ENCODE data around the gene OR4D6. TPM values are rescaled to one million over a fixed set of nuclear protein-coding genes. Genes with fewer than 3 reads are reported as not detected.

Gene OR4D6
- total RNA-seq, 4 donors from 2014 or later, result not detected

DNA sequence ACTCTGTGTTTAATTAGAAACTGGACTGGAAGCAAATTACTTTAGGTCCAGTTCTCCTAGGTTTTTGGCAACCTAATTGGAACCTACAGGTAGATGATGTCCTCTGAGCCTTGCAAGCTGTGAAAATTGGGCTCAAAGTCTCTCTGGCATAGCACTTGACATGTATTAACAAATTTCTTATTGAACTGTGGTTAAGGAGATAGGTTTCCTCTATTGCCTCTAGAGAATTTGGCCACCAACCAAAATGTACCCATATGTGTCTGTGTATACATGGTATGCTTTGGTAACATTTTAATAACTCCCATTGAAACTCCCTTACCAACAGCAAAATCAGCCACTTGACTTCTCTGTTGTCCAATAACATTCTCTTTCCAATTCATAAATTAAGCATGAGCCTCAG is 16.3 kb downstream of the OR4D6 start, which contains the start of gene OR4D10:
Gene OR4D10 (plus strand): TSS at position 301 of the 400 bp plus-strand sequence. CDS start 4,115 bp downstream, outside the sequence.
- no peaks in the 10 kb centered on the region for H3K9me3 ChIP-seq
- H3K27me3 ChIP-seq, result no peaks in the 10 kb centered on the region
- TF ChIP-seq, protein P1, sequence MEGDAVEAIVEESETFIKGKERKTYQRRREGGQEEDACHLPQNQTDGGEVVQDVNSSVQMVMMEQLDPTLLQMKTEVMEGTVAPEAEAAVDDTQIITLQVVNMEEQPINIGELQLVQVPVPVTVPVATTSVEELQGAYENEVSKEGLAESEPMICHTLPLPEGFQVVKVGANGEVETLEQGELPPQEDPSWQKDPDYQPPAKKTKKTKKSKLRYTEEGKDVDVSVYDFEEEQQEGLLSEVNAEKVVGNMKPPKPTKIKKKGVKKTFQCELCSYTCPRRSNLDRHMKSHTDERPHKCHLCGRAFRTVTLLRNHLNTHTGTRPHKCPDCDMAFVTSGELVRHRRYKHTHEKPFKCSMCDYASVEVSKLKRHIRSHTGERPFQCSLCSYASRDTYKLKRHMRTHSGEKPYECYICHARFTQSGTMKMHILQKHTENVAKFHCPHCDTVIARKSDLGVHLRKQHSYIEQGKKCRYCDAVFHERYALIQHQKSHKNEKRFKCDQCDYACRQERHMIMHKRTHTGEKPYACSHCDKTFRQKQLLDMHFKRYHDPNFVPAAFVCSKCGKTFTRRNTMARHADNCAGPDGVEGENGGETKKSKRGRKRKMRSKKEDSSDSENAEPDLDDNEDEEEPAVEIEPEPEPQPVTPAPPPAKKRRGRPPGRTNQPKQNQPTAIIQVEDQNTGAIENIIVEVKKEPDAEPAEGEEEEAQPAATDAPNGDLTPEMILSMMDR (IDR thresholded peaks at IDR 0.05), result no peak
- TF ChIP-seq POLR2A (IDR thresholded peaks at IDR 0.05), result no peak
- DNase-seq (ENCODE audit: low spot score in 2 of 2), result no peak
- H3K4me1 ChIP-seq, result no peaks in the 10 kb centered on the region
- H3K36me3 ChIP-seq, result no peaks in the 10 kb centered on the region
- no peak within 1 kb of the TSS for H3K27ac ChIP-seq
- no peak within 1 kb of the TSS for H3K4me3 ChIP-seq

DNA sequence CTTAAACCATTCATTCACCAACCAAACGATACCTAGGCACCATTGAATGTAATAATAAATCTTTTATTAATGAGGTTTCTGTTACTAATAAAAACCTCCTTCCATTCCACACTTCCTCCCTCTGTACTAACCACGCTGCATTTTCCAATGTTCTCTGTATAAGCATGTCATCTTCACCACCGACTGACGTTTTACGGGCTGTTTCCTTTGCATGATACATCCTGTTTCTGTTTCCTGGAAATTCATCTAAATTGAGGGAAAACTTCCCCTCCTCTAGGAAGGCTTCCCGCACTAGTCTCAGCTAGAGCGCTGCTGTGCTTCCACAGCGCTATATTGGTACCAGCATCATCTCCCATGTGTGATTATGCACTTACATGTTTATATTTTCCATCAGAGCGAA is 18.4 kb downstream of the OR4D6 start:
- no peak for DNase-seq (ENCODE audit: low spot score in 2 of 2)
- H3K27ac ChIP-seq, result no peak overlapping the region
- H3K9me3 ChIP-seq, result no peaks in the 10 kb centered on the region
- WGBS, 2 donors, result 67 to 69% methylated on average over 9 of the region's 9 CpGs
- TF ChIP-seq POLR2A (IDR thresholded peaks at IDR 0.05), result no peak
- no peak for TF ChIP-seq EP300 (IDR thresholded peaks at IDR 0.05)
- TF ChIP-seq, protein P1 (IDR thresholded peaks at IDR 0.05), result no peak
- no peaks in the 10 kb centered on the region for H3K4me1 ChIP-seq
- no peaks in the 10 kb centered on the region for H3K36me3 ChIP-seq
- no peak overlapping the region for H3K4me3 ChIP-seq
- no peaks in the 10 kb centered on the region for H3K27me3 ChIP-seq

DNA sequence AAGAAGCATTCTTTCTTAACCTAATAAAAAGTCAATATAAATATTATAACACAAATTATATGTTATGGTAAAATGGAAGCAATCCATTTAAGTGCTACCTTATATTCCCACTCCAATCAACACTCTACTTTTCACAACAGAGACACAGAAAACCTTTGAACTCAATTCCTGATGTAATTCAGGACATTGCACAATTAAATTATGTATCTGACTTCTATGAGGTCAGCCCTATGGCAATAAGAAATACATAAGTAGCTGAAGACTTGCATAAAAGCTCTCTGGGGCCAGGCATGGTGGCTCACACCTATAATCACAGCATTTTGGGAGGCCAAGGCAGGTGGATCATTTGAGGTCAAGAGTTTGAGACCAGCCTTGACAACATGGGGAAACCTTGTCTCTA is 23.1 kb downstream of the OR4D6 start:
- no peaks in the 10 kb centered on the region for H3K4me1 ChIP-seq
- no peaks in the 10 kb centered on the region for H3K36me3 ChIP-seq
- H3K27ac ChIP-seq, result no peak overlapping the region
- DNase-seq (ENCODE audit: low spot score in 2 of 2), result no peak
- TF ChIP-seq EP300 (IDR thresholded peaks at IDR 0.05) (no peak), POLR2A (IDR thresholded peaks at IDR 0.05) (no peak)
- TF ChIP-seq, protein P1 (IDR thresholded peaks at IDR 0.05), result no peak
- no peaks in the 10 kb centered on the region for H3K9me3 ChIP-seq
- H3K27me3 ChIP-seq, result no peaks in the 10 kb centered on the region
- no peak overlapping the region for H3K4me3 ChIP-seq

DNA sequence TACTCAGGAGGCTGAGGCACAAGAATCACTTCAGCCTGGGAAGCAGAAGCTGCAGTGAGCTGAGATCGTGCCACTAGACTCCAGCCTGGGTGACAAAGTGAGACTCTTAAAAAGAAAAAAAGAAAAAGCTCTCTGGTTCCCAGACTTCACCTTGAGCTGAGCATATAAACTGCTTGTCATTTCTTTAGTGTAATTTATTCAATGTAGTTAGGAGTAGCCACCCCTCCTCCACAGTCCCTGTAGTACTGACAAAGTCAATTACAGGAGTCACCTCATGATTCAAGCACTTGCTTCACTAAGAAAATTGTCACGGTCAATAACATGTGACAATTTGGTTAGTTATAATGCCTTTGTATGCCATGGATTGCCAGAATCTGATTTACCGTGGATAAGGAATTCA is 23.6 kb downstream of the OR4D6 start:
- no peaks in the 10 kb centered on the region for H3K36me3 ChIP-seq
- no peaks in the 10 kb centered on the region for H3K4me1 ChIP-seq
- H3K9me3 ChIP-seq, result no peaks in the 10 kb centered on the region
- no peaks in the 10 kb centered on the region for H3K27me3 ChIP-seq
- no peak for DNase-seq (ENCODE audit: low spot score in 2 of 2)
- TF ChIP-seq EP300 (IDR thresholded peaks at IDR 0.05) (no peak), POLR2A (IDR thresholded peaks at IDR 0.05) (no peak)
- TF ChIP-seq, protein P1 (IDR thresholded peaks at IDR 0.05), result no peak
- H3K4me3 ChIP-seq, result no peak overlapping the region
- 74 to 76% methylated on average over 3 of the region's 3 CpGs for WGBS, 2 donors
- H3K27ac ChIP-seq, result no peak overlapping the region

DNA sequence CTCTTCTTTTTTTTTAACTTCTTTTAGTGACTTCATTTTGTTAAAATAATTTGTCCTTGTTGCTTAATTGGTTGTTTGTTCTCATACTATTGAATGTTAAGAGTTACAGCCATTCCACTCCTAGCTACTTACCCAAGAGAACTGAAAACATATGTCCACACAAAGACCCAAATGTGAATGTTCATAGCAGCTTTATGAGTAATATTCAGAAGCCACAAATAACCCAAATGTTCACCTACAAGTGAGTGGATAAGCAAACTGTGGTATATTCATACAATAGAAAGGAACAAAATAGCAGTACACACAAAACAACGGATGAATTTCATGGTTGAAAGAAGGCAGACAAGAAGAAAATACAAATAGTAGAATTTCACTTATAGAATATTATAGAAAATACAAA is 45.2 kb downstream of the OR4D6 start:
- Histone ChIP-seq H3K27ac (no peak overlapping the region), H3K9me3 (no peaks in the 10 kb centered on the region), H3K4me3 (no peak overlapping the region), H3K36me3 (no peaks in the 10 kb centered on the region), H3K27me3 (no peaks in the 10 kb centered on the region), H3K4me1 (no peaks in the 10 kb centered on the region)
- WGBS, 2 donors, result 56 to 83% methylated on average over 1 of the region's 1 CpG
- no peak for TF ChIP-seq POLR2A (IDR thresholded peaks at IDR 0.05)
- no peak for TF ChIP-seq EP300 (IDR thresholded peaks at IDR 0.05)
- TF ChIP-seq, protein P1 (IDR thresholded peaks at IDR 0.05), result no peak
- no peak for DNase-seq (ENCODE audit: low spot score in 2 of 2)

Measured in tibial nerve (tissue), 4 donors.